Cardiac fibroblast (primary cell): Measurements from ENCODE around the gene ARAP2.

Experiments
- DNase-seq, 2 donors: peaks; one replicate each; pipeline versions ENCODE4 v3.0.0 to v3.0.0-alpha.2; 2010; ENCODE audit warnings: low read depth in 2 of 2
- H3K4me3 ChIP-seq, 2 donors: replicated peaks in 1 of 2; 1 replicate in 1 of 2; 2 replicates in 1 of 2; pipeline ENCODE4 v1.5.1; 2011; ENCODE audit warnings: low read depth in 2 of 2, low read length in 2 of 2, mild to moderate bottlenecking in 2 of 2, moderate library complexity in 1 of 2
- CTCF ChIP-seq: IDR thresholded peaks from one replicate; pipeline ENCODE4 v1.5.1; 2011; ENCODE audit warnings: low read depth, mild to moderate bottlenecking, low read length, inconsistent platforms

ARAP2 gene

GRCh38 chr4:36220776-36221175 lies 23.5 kb downstream of the ARAP2 start:
- DNase-seq, result no peak
- no peak overlapping the region for H3K4me3 ChIP-seq
- no peak for TF ChIP-seq CTCF

- no peak overlapping the region for H3K4me3 ChIP-seq
- no peak for DNase-seq
- no peak for TF ChIP-seq CTCF
These were observed 26.2 kb downstream of the ARAP2 start for GRCh38 chr4:36218121-36218520.

- no peak overlapping the region for H3K4me3 ChIP-seq
- no peak for DNase-seq
- TF ChIP-seq CTCF, result no peak
These were observed 28.7 kb downstream of the ARAP2 start for GRCh38 chr4:36215627-36216026.

GRCh38 chr4:36214735-36215485 lies 29.4 kb downstream of the ARAP2 start:
- TF ChIP-seq CTCF, result no peak
- H3K4me3 ChIP-seq, result no peak overlapping the region
- DNase-seq, result no peak

- no peak for TF ChIP-seq CTCF
- H3K4me3 ChIP-seq, result no peak overlapping the region
- DNase-seq, result no peak
These were observed 30.3 kb downstream of the ARAP2 start for GRCh38 chr4:36213977-36214376.

GRCh38 chr4:36211084-36211483 lies 33.2 kb downstream of the ARAP2 start:
- TF ChIP-seq CTCF, result no peak
- DNase-seq, result no peak
- H3K4me3 ChIP-seq, result no peak overlapping the region
